IMR-90 (cell line): Measurements from ENCODE around the gene A4GNT.

Experiments used
- CTCF ChIP-seq: conservative IDR thresholded peaks from 2 replicates; pipeline ENCODE4 v1.5.1; 2012; ENCODE audit warnings: mild to moderate bottlenecking, low read depth, low read length, improper control_type of control experiment
- FOS ChIP-seq: fragments of 150-350 bp; IDR thresholded peaks from 2 replicates; pipeline ENCODE4 v1.6.1; 2016; ENCODE audit warnings: low read depth, low read length
- POLR2A ChIP-seq: IDR thresholded peaks from 2 replicates; pipeline ENCODE4 v1.6.1; 2012; ENCODE audit warnings: mild to moderate bottlenecking, low read depth, low read length

DNA sequence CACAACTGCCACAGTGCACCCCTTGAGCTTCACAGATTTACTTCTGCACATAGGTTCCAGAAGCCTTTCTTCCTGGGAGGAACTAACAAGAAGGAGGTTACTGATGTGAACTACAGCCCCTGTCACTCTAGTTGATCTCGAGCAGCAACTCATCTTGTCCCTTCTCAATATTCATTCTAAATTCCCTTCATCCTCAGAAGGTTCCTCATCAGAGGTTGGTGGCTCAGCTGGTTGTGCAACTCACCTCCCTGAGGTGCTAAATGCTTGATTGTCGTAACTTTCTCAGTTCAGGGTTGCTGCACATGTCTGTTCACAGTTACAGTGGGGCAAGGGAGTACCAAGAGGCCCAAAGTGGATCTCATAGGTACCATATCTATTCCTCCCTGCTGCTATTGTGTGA, 5.7 kb upstream of the A4GNT start:
- no peak for TF ChIP-seq CTCF
- no peak for TF ChIP-seq FOS
- no peak for TF ChIP-seq POLR2A
